Type B pancreatic cell (in vitro differentiated cells): ENCODE measurements around the gene SAAL1. TPM values are rescaled to one million over a fixed set of nuclear protein-coding genes. Genes with fewer than 3 reads are reported as not detected.

Experiments
- DNase-seq: peaks from one replicate; pipeline ENCODE4 v3.0.0; 2021; ENCODE audit warnings: mixed read lengths; ENCODE audit not compliant: unreplicated experiment; ENCODE audit errors: extremely low spot score
- H3K27ac Mint-ChIP-seq: 2 replicates; pipeline ENCODE4 v1.8.0; 2021; ENCODE audit warnings: mild to moderate bottlenecking, mixed read lengths
- H3K27me3 Mint-ChIP-seq: 2 replicates; pipeline ENCODE4 v1.8.0; 2021; ENCODE audit warnings: mixed read lengths
- H3K36me3 Mint-ChIP-seq: 2 replicates; pipeline ENCODE4 v1.8.0; 2021; ENCODE audit warnings: mixed read lengths
- H3K4me1 Mint-ChIP-seq: one replicate; pipeline ENCODE4 v1.8.0; 2021; ENCODE audit warnings: mixed read lengths; ENCODE audit not compliant: unreplicated experiment
- H3K4me3 Mint-ChIP-seq: 2 replicates; pipeline ENCODE4 v1.8.0; 2021; ENCODE audit warnings: mild to moderate bottlenecking, mixed read lengths
- H3K9me3 Mint-ChIP-seq: 2 replicates; pipeline ENCODE4 v1.8.0; 2021; ENCODE audit warnings: mixed read lengths
- CTCF ChIP-seq: fragments of 200-600 bp; sonication (generic); conservative IDR thresholded peaks from 2 replicates; pipeline ENCODE4 v1.5.0; 2021; ENCODE audit warnings: antibody characterized with exemption, mild to moderate bottlenecking
- total RNA-seq: library from RNA; stranded (reverse); gene quantifications from 2 replicates; pipeline ENCODE4 v1.2.1, GENCODE V29; 2021; ENCODE audit warnings: low replicate concordance

The SAAL1 gene
- total RNA-seq, 1 donor from 2014 or later = 29.9 TPM

GRCh38 chr11:18066626-18067025 is 39.3 kb downstream of the SAAL1 start:
- DNase-seq = no peak
- Mint-ChIP-seq H3K27ac (no peak overlapping the region), H3K27me3 (no peaks in the 10 kb centered on the region), H3K4me3 (no peak overlapping the region), H3K36me3 (no peaks in the 10 kb centered on the region), H3K4me1 (peaks cover 18% of the 10 kb centered on the region), H3K9me3 (no peaks in the 10 kb centered on the region)
- TF ChIP-seq CTCF = no peak

GRCh38 chr11:18065572-18065971 is 40.3 kb downstream of the SAAL1 start:
- Mint-ChIP-seq H3K36me3 (no peaks in the 10 kb centered on the region), H3K4me1 (peaks cover 11% of the 10 kb centered on the region), H3K4me3 (no peak overlapping the region), H3K9me3 (no peaks in the 10 kb centered on the region), H3K27ac (no peak overlapping the region), H3K27me3 (no peaks in the 10 kb centered on the region)
- DNase-seq = no peak
- TF ChIP-seq CTCF = no peak

- Mint-ChIP-seq H3K4me3 (no peak overlapping the region), H3K27me3 (no peaks in the 10 kb centered on the region), H3K36me3 (no peaks in the 10 kb centered on the region), H3K4me1 (peaks cover 11% of the 10 kb centered on the region), H3K9me3 (no peaks in the 10 kb centered on the region), H3K27ac (no peak overlapping the region)
- no peak for TF ChIP-seq CTCF
- DNase-seq = no peak
These were observed 41.3 kb downstream of the SAAL1 start for GRCh38 chr11:18064450-18065054.

- Mint-ChIP-seq H3K4me3 (no peak overlapping the region), H3K36me3 (no peaks in the 10 kb centered on the region), H3K27ac (no peak overlapping the region), H3K4me1 (peaks cover 11% of the 10 kb centered on the region), H3K9me3 (no peaks in the 10 kb centered on the region), H3K27me3 (no peaks in the 10 kb centered on the region)
- TF ChIP-seq CTCF = no peak
- no peak for DNase-seq
These were observed 41.9 kb downstream of the SAAL1 start for GRCh38 chr11:18063862-18064434.

DNA sequence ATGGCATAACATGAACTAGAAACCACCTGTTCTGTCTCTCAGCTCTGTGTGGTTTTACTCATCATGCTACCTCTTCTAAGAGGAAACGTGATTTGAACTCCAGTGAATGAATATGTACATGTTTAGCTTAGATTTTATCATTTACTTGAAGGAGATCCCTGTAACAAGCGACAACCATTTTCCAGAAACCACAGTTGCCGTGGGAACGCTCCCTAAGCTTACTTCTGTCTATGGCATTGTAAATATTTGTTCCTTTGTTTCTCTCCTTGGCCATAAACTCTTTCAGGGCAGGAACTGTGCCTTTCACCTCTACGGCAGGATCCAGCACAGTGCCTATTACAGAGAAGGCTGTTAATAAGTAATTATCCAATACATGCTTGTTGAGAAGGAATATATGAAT is 42.8 kb downstream of the SAAL1 start:
- Mint-ChIP-seq H3K4me1 (peaks cover 11% of the 10 kb centered on the region), H3K4me3 (no peak overlapping the region)
- DNase-seq = no peak

More for the DNA sequence above, 42.8 kb downstream of the SAAL1 start:
- Mint-ChIP-seq H3K27ac (no peak overlapping the region), H3K27me3 (no peaks in the 10 kb centered on the region), H3K36me3 (no peaks in the 10 kb centered on the region), H3K9me3 (no peaks in the 10 kb centered on the region)
- no peak for TF ChIP-seq CTCF
